ENCODE results near the gene SV2B.

Gene SV2B

DNA sequence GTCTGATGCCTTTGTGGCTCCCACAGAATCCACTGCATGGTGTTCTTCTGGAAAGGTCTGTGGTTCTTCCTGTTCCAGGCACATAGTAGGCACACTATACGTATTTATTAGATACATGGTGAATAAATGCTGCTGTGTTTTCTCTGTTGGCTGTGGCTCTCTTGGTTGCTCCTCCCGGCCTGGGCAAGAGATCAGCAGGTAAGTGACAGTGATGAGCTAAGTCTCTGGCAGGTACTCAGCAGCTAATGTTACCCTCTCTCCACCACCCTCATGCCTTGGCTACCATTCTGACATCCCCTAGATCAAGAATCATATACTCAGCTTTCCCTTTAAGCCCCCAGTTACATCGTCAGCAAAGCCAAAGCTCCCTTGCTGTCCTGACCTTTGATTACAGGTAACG is 8.4 kb downstream of the SV2B start:
- no peak for DNase-seq

DNA sequence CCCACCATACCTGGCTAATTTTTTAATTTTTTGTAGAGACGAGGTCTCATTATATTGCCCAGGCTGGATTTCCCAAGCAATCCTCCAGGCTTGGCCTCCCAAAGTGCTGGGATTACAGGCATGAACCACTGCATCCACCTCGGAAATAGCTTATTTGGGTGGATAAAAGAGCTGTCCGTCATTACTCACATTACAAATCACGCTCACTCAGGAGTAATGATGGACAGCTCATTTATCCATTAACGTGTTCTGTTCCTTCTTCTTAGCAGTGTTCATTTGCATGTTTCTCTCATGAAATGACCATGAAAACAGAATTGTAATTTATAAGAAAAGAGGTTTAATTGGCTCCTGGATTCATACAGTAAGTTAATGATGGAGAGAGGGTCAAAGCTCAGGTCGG is 9.8 kb downstream of the SV2B start:
- DNase-seq: no peak

DNA sequence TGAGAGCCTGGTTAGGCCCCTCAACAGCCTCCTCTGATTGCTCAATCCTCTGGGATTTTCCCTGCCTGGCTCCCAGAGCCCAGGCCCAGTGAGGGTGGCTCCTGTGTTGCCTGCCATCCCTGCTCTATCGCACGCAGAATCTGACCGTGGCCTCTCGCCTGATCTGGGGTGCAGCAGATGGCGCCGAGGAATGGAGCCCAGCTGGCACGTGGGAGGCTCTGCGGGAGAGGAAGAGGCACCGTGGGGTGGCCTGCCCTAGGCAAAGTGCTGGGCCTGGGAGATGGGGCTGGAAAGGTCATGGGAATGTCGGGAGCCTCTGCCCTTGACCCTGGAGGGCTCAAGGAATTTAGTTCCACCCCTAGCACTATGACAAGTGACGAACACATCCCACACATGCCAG is 10.3 kb downstream of the SV2B start:
- no peak for DNase-seq

- no peak for DNase-seq
Observed at GRCh38 chr15:91113030-91113429, 13.0 kb downstream of the SV2B start.

DNA sequence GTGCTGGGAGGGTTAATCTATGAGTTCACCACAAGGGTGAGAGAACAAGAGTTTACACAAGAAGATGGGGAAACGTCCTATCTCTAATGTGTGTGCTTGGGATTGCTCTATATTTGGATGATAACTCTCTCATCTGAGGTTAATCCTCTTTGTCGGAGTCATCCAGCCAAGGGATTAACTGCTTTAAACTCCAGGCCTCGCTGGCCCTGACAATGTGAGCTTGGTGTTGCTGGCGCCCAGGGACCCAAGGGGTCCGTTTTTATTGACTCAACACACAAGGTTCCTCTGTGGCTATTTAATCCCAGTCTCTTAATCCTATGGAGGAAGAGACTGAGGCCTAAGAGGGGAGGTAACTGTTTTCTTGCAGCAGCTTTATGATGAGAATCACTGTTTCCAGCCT is 14.2 kb downstream of the SV2B start:
- no peak for DNase-seq

DNA sequence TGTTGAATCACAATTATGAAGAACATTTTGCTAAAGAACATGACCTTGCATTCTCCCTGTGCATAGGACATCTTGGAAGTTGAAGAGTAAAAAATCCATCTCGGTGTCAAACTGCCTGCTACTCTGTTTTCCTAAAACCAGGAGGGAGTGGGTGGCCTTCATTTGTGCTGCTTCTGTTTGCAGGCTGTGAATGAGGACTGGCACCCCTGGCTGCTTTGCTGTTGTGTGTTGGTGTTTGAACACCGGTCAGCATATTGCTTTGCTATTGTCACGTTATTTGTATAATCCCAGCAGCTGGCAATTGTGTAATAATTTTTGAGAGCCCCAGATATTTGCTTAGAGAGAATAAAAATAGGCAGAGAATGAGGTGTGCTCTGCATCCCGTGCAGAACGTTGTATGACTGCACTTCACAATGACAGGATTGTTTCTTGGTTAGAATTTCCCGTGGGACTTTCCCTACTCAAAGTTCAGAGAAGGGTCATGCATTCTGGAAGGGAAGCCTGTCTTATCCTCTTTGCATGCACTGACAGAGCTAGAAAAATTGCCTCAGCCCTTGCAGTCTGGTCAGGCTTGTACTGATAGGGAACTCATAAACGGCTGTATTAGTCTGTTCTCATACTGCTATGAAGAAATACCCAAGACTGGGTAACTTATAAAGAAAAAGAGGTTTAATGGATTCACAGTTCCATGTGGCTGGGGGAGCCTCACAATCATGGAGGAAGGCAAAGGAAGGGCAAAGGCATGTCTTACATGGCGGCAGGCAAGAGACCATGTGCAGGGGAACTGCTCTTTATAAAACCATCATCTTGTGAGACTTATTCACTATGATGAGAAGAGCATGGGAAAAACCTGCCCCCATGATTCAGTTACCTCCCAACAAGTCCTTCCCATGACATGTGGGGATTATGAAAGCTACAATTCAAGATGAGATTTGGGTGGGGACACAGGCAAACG is 16.3 kb downstream of the SV2B start:
- peak; percentile 96 for DNase-seq

GRCh38 chr15:91117375-91117774 is 17.3 kb downstream of the SV2B start:
- no peak for DNase-seq

GRCh38 chr15:91118817-91119590 is 18.9 kb downstream of the SV2B start:
- no peak for DNase-seq

DNA sequence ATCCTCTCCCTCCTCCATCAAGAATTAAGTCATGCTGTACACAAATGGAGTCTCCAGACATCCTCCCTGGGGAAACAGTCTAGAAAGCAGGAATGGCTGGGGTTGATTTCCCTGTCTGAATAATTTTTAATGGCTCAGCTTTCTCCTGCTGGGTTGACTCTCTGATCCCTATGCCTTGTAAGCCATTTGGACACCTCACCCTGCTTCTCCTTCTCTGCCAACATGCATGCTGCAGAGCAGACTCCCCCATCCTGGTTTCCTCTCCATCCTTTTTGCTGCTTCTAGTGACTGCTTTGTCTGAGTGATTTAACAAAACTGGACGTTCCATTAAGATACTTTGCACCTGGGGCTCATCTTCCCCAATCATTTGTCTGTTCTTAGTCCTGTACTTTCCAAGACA is 22.2 kb downstream of the SV2B start:
- DNase-seq: no peak

GRCh38 chr15:91124132-91124531 is 24.1 kb downstream of the SV2B start:
- no peak for DNase-seq

GRCh38 chr15:91125162-91125561 is 25.1 kb downstream of the SV2B start:
- DNase-seq: no peak

- DNase-seq: no peak
Observed at GRCh38 chr15:91126080-91126479, 26.0 kb downstream of the SV2B start.

DNA sequence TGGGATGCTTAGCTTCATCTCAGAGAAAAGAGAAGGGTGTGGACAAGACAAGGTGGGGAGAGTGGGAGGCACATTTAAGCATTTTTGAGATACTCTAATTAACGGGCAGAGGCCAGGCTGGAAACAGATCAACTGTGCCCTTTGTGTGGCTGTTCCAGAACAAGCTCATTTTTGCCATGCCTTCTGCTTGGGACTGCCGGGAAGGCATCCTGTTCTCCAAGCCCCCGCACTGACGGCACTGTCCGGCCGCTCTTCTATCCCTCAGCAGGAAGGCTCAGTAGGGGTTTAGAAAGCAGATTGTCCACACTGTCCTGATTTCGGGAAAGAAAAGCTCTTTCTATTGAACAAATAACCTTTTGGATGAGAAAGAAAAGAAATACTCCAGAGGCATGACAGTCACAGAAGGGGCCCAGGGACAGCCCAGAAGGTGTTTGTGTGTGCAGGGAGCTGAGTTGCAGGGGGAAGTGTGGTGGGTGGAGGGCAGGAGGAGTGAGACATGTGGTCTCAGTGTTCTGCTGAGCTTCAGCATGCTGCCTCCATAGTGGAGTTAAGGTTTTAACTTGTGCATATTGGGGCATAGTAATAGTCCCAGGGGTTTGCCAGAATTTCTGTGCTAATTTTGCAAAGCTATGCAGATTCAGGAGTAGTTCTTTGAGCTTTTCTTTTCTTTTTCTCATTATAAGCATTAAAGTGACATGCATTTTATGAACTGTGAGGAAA is 27.3 kb downstream of the SV2B start:
- DNase-seq: no peak

DNA sequence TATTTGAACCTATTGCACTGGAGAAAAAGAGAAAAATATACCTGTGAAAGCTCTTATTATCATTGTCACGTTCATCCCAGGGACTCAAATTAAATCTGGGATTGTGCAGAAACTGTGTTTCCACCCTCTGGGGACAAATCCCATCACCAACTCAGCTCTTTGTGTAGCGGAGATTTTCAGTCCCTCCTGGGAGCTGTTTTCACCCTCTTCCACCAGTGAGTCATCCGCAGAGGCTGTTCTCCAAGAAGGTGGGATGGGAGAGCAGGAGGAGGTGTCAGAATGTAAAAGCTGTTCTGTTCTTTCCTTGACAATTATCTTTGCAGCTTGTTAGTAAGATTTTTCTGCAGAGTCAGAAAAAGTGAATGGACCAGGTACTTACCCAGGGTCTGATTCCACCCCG is 28.0 kb downstream of the SV2B start:
- DNase-seq: no peak

DNA sequence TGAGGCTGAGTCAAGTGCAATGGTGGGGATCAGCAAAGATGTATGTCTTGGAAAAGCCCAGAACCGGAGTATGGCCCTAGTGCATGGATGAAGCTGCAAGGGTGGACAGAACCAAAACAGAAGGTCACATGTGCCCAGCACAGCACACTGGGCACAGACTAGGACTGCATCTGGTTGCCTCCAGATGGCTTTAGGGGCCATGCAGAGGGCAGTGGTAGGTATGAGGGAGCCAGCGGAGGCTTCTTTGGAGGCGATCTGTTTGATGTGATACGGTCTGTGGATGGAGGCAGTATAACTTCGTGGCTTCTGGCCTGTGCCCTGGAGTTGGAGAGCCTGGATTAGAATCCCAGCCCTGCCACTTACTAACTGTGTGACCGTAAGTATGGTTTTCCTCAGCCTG is 29.4 kb downstream of the SV2B start:
- DNase-seq: no peak

- no peak for DNase-seq
Observed at GRCh38 chr15:91132079-91132478, 32.0 kb downstream of the SV2B start.

DNA sequence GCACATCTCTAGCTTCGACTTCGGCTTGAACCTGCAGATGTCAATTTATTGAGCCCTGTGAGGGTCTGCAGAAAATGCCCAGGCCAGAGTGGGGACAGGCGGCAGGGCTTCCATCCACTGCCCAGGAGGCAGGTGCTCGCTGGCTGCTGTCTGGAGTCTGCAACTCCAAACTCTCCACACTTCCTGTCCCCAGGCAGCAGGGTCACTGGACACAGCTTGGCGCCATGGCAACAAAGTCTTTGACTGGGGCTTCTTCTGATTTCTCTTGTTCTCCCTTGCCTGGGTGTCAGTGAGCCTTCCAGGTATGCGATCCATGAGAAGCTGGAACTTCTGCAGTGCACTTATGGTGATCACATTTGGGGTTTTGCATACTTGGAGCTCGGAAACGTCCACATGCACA is 33.5 kb downstream of the SV2B start:
- DNase-seq: no peak

- DNase-seq: no peak
Observed at GRCh38 chr15:91135201-91136130, 35.4 kb downstream of the SV2B start.

GRCh38 chr15:91136386-91136923 is 36.4 kb downstream of the SV2B start:
- no peak for DNase-seq

DNA sequence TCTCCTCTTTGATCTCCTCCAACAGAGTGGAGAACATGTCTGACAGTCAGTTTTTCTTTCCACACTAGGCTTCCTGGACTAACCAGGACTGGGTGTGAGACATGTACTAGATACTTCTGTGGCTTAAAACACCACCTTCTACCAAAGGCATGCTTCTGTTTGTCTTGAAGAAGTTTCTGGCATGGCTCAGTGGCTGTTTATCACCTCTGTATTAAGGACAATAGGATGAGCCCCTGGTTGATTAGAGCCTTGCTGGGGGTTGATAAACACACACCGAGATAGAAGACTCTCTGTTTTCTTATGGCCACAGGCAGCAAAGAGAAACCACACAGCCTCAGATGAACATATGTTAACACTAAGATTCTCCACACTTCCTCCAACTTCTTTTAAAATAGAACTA is 40.5 kb downstream of the SV2B start:
- DNase-seq: no peak

GRCh38 chr15:91141097-91141496 is 41.0 kb downstream of the SV2B start:
- no peak for DNase-seq

DNA sequence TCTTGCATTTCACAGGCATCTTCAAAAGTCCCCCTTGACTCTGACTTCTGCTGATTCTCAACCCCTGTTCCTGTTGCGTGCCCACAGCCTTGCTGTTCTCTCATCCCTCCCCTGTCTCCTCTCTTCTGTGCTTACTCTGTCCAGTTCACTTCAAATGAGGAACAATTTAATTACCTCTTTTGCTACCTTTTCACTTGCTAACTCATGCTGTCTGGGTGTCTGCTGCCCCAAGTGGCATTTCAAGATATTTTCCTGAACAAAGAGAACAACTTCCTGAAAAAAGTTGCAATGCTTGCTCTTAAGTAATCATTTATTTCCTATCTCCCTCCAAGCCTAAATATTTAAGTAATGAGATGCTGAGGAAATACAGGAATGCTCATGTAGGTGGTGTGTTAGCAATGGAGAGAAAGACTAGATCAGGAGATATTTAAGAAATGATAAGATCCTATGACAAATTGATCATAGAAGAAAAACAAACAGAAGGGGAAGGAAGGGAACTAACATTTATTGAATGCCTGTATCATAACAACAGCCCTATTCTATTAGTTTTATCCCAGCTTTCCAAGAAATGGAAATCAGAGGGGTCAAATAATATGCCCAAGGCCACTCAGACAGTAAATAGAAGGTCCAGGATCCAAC is 42.2 kb downstream of the SV2B start:
- no peak for DNase-seq

Data from NCI-H2081 treated with DMSO at 0.1 percent for 48 hours (cell line).